Endothelial cell of hepatic sinusoid (primary cell): Measurements from ENCODE around the gene AP1B1.
"Not testable (repeated sequence)": the region's sequence is repeated elsewhere in the genome, so short reads cannot be mapped to it uniquely, and the experiment has no call there.

Experiments used
- in situ Hi-C: cut with HindIII; loops from 2 replicates; pipeline ENCODE4 v1.10.0; 2017; ENCODE audit warnings: low sequenced_read_pairs

Gene AP1B1

GRCh38 chr22:29387921-29388758, at the start of gene AP1B1:
Gene AP1B1, minus strand, starts transcription at chr22:29388570. Its CDS starts 21,327 bp downstream, at chr22:29367243.
- in situ Hi-C loops, result no loop called here

- in situ Hi-C loops, result no loop called here
Observed at GRCh38 chr22:29435236-29436136, 47.1 kb upstream of the AP1B1 start.

GRCh38 chr22:29434288-29434687, 45.9 kb upstream of the AP1B1 start:
- in situ Hi-C loops, result no loop called here

GRCh38 chr22:29433856-29434255, 45.5 kb upstream of the AP1B1 start:
- in situ Hi-C loops, result no loop called here

- in situ Hi-C loops, result no loop called here
Observed at GRCh38 chr22:29431986-29432385, 43.6 kb upstream of the AP1B1 start.

GRCh38 chr22:29427176-29427760, 38.9 kb upstream of the AP1B1 start:
- in situ Hi-C loops, result no loop called here

- in situ Hi-C loops, result no loop called here
Observed at GRCh38 chr22:29426476-29426875, 38.1 kb upstream of the AP1B1 start.

GRCh38 chr22:29418704-29419103, 30.3 kb upstream of the AP1B1 start:
- in situ Hi-C loops, result not testable (repeated sequence)

GRCh38 chr22:29414951-29415591, 26.7 kb upstream of the AP1B1 start:
- in situ Hi-C loops, result not testable (repeated sequence)

GRCh38 chr22:29412772-29413171, 24.4 kb upstream of the AP1B1 start:
- in situ Hi-C loops, result not testable (repeated sequence)

GRCh38 chr22:29411569-29412211, 23.3 kb upstream of the AP1B1 start:
- in situ Hi-C loops, result not testable (repeated sequence)

- in situ Hi-C loops, result no loop called here
Observed at GRCh38 chr22:29408940-29409339, 20.6 kb upstream of the AP1B1 start.

- in situ Hi-C loops, result not testable (repeated sequence)
Observed at GRCh38 chr22:29401538-29401937, 13.2 kb upstream of the AP1B1 start.

- in situ Hi-C loops, result no loop called here
Observed at GRCh38 chr22:29400576-29400975, 12.2 kb upstream of the AP1B1 start.

- in situ Hi-C loops, result no loop called here
Observed at GRCh38 chr22:29397791-29398190, 9.4 kb upstream of the AP1B1 start.

- in situ Hi-C loops, result no loop called here
Observed at GRCh38 chr22:29396126-29396525, 7.8 kb upstream of the AP1B1 start.

GRCh38 chr22:29394931-29395581, 6.7 kb upstream of the AP1B1 start:
- in situ Hi-C loops, result loop anchor here (5.0 kb wide), 1 partner anchor 77 kb away; no protein-coding TSS in a partner anchor

GRCh38 chr22:29393019-29393608, 4.7 kb upstream of the AP1B1 start:
- in situ Hi-C loops, result loop anchor here (5.0 kb wide), 1 partner anchor 79 kb away; no protein-coding TSS in a partner anchor

GRCh38 chr22:29391546-29391945, 3.2 kb upstream of the AP1B1 start:
- in situ Hi-C loops, result loop anchor here (5.0 kb wide), 1 partner anchor 81 kb away; no protein-coding TSS in a partner anchor
